SU-DHL-6 (cell line): ENCODE results near the gene SERINC5.

Source experiments
- H2AFZ ChIP-seq: fragments of 200-600 bp; sonication (generic); 2 replicates; pipeline ENCODE4 v1.6.1; 2014; ENCODE audit warnings: low read depth, mild to moderate bottlenecking, moderate library complexity, mixed read lengths, antibody characterized with exemption, low read length; ENCODE audit not compliant: severe bottlenecking
- H3F3A ChIP-seq: fragments of 200-600 bp; shearing (Covaris generic); 2 replicates; pipeline ENCODE4 v1.6.0; 2016; ENCODE audit warnings: antibody characterized with exemption, mild to moderate bottlenecking; ENCODE audit not compliant: insufficient read depth
- H3K27ac ChIP-seq: fragments of 200-600 bp; sonication (generic); 2 replicates; pipeline ENCODE4 v1.5.1; 2016; ENCODE audit warnings: low read depth, mild to moderate bottlenecking, low read length, moderate library complexity, mixed read lengths
- H3K27me3 ChIP-seq: fragments of 200-600 bp; sonication (generic), shearing (Covaris generic); 2 replicates; pipeline ENCODE4 v1.6.0; 2014; ENCODE audit warnings: mild to moderate bottlenecking, low read length
- H3K36me3 ChIP-seq: fragments of 200-600 bp; sonication (generic); 2 replicates; pipeline ENCODE4 v1.6.1; 2014; ENCODE audit warnings: mild to moderate bottlenecking, low read length, mixed read lengths
- H3K4me2 ChIP-seq: fragments of 300-600, 200-600 bp; shearing (Covaris generic), sonication (generic); 2 replicates; pipeline ENCODE4 v1.6.0; 2014; ENCODE audit warnings: low read length, low read depth, mild to moderate bottlenecking; ENCODE audit not compliant: poor library complexity, severe bottlenecking
- H3K4me3 ChIP-seq: fragments of 200-600 bp; sonication (generic); 2 replicates; pipeline ENCODE4 v1.5.1; 2014; ENCODE audit warnings: antibody characterized with exemption, low read length, mild to moderate bottlenecking, mixed read lengths; ENCODE audit not compliant: insufficient read depth, poor library complexity, severe bottlenecking
- H3K79me2 ChIP-seq: fragments of 200-600 bp; sonication (generic); 2 replicates; pipeline ENCODE4 v1.6.1; 2014; ENCODE audit warnings: mild to moderate bottlenecking, low read length, moderate library complexity; ENCODE audit not compliant: insufficient read depth
- H3K9ac ChIP-seq: fragments of 200-600 bp; sonication (generic); 2 replicates; pipeline ENCODE4 v1.7.0; 2014; ENCODE audit warnings: mild to moderate bottlenecking, low read length
- H3K9me2 ChIP-seq: fragments of 200-600 bp; sonication (generic); replicated peaks from 2 replicates; pipeline ENCODE4 v1.6.1; 2014; ENCODE audit warnings: low read length; ENCODE audit not compliant: insufficient read depth
- H3K9me3 ChIP-seq: fragments of 200-600 bp; sonication (generic); 2 replicates; pipeline ENCODE4 v1.6.1; 2014; ENCODE audit warnings: low read length, mixed read lengths; ENCODE audit not compliant: insufficient read depth
- H4K20me1 ChIP-seq: fragments of 200-600 bp; sonication (generic); 2 replicates; pipeline ENCODE4 v1.6.1; 2014; ENCODE audit warnings: low read depth, mild to moderate bottlenecking, antibody characterized with exemption, low read length, moderate library complexity, mixed read lengths
- CTCF ChIP-seq: fragments of 200-600 bp; sonication (generic); IDR thresholded peaks from one replicate; pipeline ENCODE4 v1.5.1; 2017; ENCODE audit warnings: antibody characterized with exemption, mild to moderate bottlenecking, low read length, moderate library complexity; ENCODE audit not compliant: insufficient read depth, poor library complexity, severe bottlenecking
- EZH2phosphoT487 ChIP-seq: fragments of 200-600 bp; sonication (generic), shearing (Covaris generic); conservative IDR thresholded peaks from 2 replicates; pipeline ENCODE4 v1.6.1; 2018; ENCODE audit warnings: mild to moderate bottlenecking, antibody characterized with exemption, low read length, moderate library complexity, mixed read lengths

SERINC5 gene

GRCh38 chr5:80067531-80068245 is 188.2 kb downstream of the SERINC5 start:
- no peaks in the 10 kb centered on the region for H3K9me3 ChIP-seq
- H3K27me3 ChIP-seq: no peaks in the 10 kb centered on the region
- no peaks in the 10 kb centered on the region for H3K79me2 ChIP-seq
- H3K4me3 ChIP-seq: no peak overlapping the region
- H2AFZ ChIP-seq: no peak overlapping the region
- no peak overlapping the region for H3K9ac ChIP-seq
- H4K20me1 ChIP-seq: no peaks in the 10 kb centered on the region
- no peaks in the 10 kb centered on the region for H3K9me2 ChIP-seq
- TF ChIP-seq CTCF: no peak
- no peak for TF ChIP-seq EZH2phosphoT487
- H3K36me3 ChIP-seq: no peaks in the 10 kb centered on the region
- H3F3A ChIP-seq: no peaks in the 10 kb centered on the region
- no peak overlapping the region for H3K4me2 ChIP-seq
- H3K27ac ChIP-seq: no peak overlapping the region

GRCh38 chr5:80067016-80067415 is 188.8 kb downstream of the SERINC5 start:
- Histone ChIP-seq H3K9ac (no peak overlapping the region), H3F3A (no peaks in the 10 kb centered on the region), H3K4me3 (no peak overlapping the region), H2AFZ (no peak overlapping the region), H4K20me1 (no peaks in the 10 kb centered on the region), H3K36me3 (no peaks in the 10 kb centered on the region), H3K9me3 (no peaks in the 10 kb centered on the region), H3K27me3 (no peaks in the 10 kb centered on the region), H3K9me2 (no peaks in the 10 kb centered on the region), H3K4me2 (no peak overlapping the region), H3K79me2 (no peaks in the 10 kb centered on the region), H3K27ac (no peak overlapping the region)
- TF ChIP-seq EZH2phosphoT487 (no peak), CTCF (no peak)

GRCh38 chr5:80064124-80064523 is 191.7 kb downstream of the SERINC5 start:
- Histone ChIP-seq H3K4me2 (no peak overlapping the region), H3K9me2 (no peaks in the 10 kb centered on the region), H3K27me3 (no peaks in the 10 kb centered on the region), H4K20me1 (no peaks in the 10 kb centered on the region), H3F3A (no peaks in the 10 kb centered on the region), H3K9me3 (no peaks in the 10 kb centered on the region), H2AFZ (no peak overlapping the region), H3K27ac (no peak overlapping the region), H3K9ac (no peak overlapping the region), H3K79me2 (no peaks in the 10 kb centered on the region), H3K4me3 (no peak overlapping the region), H3K36me3 (no peaks in the 10 kb centered on the region)
- no peak for TF ChIP-seq CTCF
- TF ChIP-seq EZH2phosphoT487: no peak
